Adipose tissue (tissue), 3 donors: ENCODE measurements around the gene ADAMTS3. TPM values are rescaled to one million over a fixed set of nuclear protein-coding genes. Genes with fewer than 3 reads are reported as not detected.

Source experiments
- H3K27ac ChIP-seq: one replicate; pipeline ENCODE4 v1.5.1; 2013; ENCODE audit warnings: low read depth, low read length
- whole genome bisulfite sequencing, 3 donors: extraction: QIAGEN DNeasy Blood & Tissue Kit; methylation state at CpG; one replicate each; pipeline ENCODE4 v1.1.7; 2013; 5-methylcytosine and 5-hydroxymethylcytosine counted together
- polyA plus RNA-seq, 3 donors: library from polyadenylated mRNA; stranded (reverse); fragments of 200-250 nt; gene quantifications; one replicate each; pipeline ENCODE4 v1.2.3, GENCODE V29; 2013
- donor health status: healthy with polysubstance abuse.
- donor health status: Bipolar disorder and iron deficiency.
- donor health status: healthy.

Gene ADAMTS3
- polyA plus RNA-seq, 3 donors, result 0.13 to 1.1 (median 0.79) TPM

GRCh38 chr4:72377491-72378194 is 191.4 kb downstream of the ADAMTS3 start:
- no peak overlapping the region for H3K27ac ChIP-seq
- 76 to 79% (median 77%) methylated on average over 5 of the region's 5 CpGs for WGBS, 3 donors

- H3K27ac ChIP-seq, result no peak overlapping the region
Measured at GRCh38 chr4:72376901-72377300, 192.1 kb downstream of the ADAMTS3 start.

GRCh38 chr4:72375073-72375736 is 193.8 kb downstream of the ADAMTS3 start:
- 41 to 78% (median 42%) methylated on average over 4 of the region's 4 CpGs for WGBS, 3 donors
- no peak overlapping the region for H3K27ac ChIP-seq

GRCh38 chr4:72374159-72374558 is 194.9 kb downstream of the ADAMTS3 start:
- no peak overlapping the region for H3K27ac ChIP-seq
- WGBS, 3 donors, result 47 to 64% (median 52%) methylated on average over 1 of the region's 1 CpG

GRCh38 chr4:72366601-72367000 is 202.4 kb downstream of the ADAMTS3 start:
- H3K27ac ChIP-seq, result no peak overlapping the region

GRCh38 chr4:72365981-72366380 is 203.0 kb downstream of the ADAMTS3 start:
- 85 to 92% (median 89%) methylated on average over 4 of the region's 4 CpGs for WGBS, 3 donors
- no peak overlapping the region for H3K27ac ChIP-seq

- no peak overlapping the region for H3K27ac ChIP-seq
- 29 to 76% (median 74%) methylated on average over 1 of the region's 1 CpG for WGBS, 3 donors
Measured at GRCh38 chr4:72365016-72365415, 204.0 kb downstream of the ADAMTS3 start.

- WGBS, 3 donors, result 81 to 91% (median 87%) methylated on average over 6 of the region's 6 CpGs
- no peak overlapping the region for H3K27ac ChIP-seq
Measured at GRCh38 chr4:72360075-72360474, 208.9 kb downstream of the ADAMTS3 start.

- no peak overlapping the region for H3K27ac ChIP-seq
- 58 to 78% (median 78%) methylated on average over 2 of the region's 2 CpGs for WGBS, 3 donors
Measured at GRCh38 chr4:72358483-72358882, 210.5 kb downstream of the ADAMTS3 start.

- 49 to 57% (median 54%) methylated on average over 1 of the region's 1 CpG for WGBS, 3 donors
Measured at GRCh38 chr4:72357908-72358307, 211.1 kb downstream of the ADAMTS3 start.

GRCh38 chr4:72352711-72353110 is 216.3 kb downstream of the ADAMTS3 start:
- no peak overlapping the region for H3K27ac ChIP-seq
- 78 to 82% (median 79%) methylated on average over 4 of the region's 4 CpGs for WGBS, 3 donors

More at GRCh38 chr4:72357908-72358307, 211.1 kb downstream of the ADAMTS3 start:
- no peak overlapping the region for H3K27ac ChIP-seq

- WGBS, 3 donors, result 52 to 82% (median 80%) methylated on average over 2 of the region's 2 CpGs
- H3K27ac ChIP-seq, result no peak overlapping the region
Measured at GRCh38 chr4:72351521-72351920, 217.5 kb downstream of the ADAMTS3 start.

GRCh38 chr4:72348701-72349100 is 220.3 kb downstream of the ADAMTS3 start:
- no peak overlapping the region for H3K27ac ChIP-seq

GRCh38 chr4:72344418-72344817 is 224.6 kb downstream of the ADAMTS3 start:
- no peak overlapping the region for H3K27ac ChIP-seq

- 55 to 70% (median 70%) methylated on average over 2 of the region's 2 CpGs for whole genome bisulfite sequencing, 3 donors
- H3K27ac ChIP-seq, result no peak overlapping the region
Measured at GRCh38 chr4:72341432-72341820, 227.6 kb downstream of the ADAMTS3 start.

GRCh38 chr4:72340803-72341431 is 228.1 kb downstream of the ADAMTS3 start:
- no peak overlapping the region for H3K27ac ChIP-seq
- WGBS, 3 donors, result 67 to 85% (median 80%) methylated on average over 1 of the region's 1 CpG

- no peak overlapping the region for H3K27ac ChIP-seq
- WGBS, 3 donors, result 58 to 94% (median 72%) methylated on average over 1 of the region's 1 CpG
Measured at GRCh38 chr4:72338060-72338459, 231.0 kb downstream of the ADAMTS3 start.

GRCh38 chr4:72330381-72330780 is 238.6 kb downstream of the ADAMTS3 start:
- no peak overlapping the region for H3K27ac ChIP-seq
- 97 to 100% (median 100%) methylated on average over 1 of the region's 1 CpG for WGBS, 3 donors

GRCh38 chr4:72326692-72327632 is 242.1 kb downstream of the ADAMTS3 start:
- 43 to 55% (median 50%) methylated on average over 2 of the region's 2 CpGs for WGBS, 3 donors
- no peak overlapping the region for H3K27ac ChIP-seq
